GF-D8 (cell line): ENCODE measurements around the gene MCM6.
A peak's percentile ranks its signal among the peaks of the same experiment; 100 is the strongest.
"Not testable (repeated sequence)": the region's sequence is repeated elsewhere in the genome, so short reads cannot be mapped to it uniquely, and the experiment has no call there.

Experiments used
- DNase-seq: peaks from one replicate; lab custom pipeline; 2025; lab: John Stamatoyannopoulos, UW

MCM6 gene

GRCh38 chr2:135876066-135876711, at the start of gene MCM6:
Gene MCM6 (minus strand): TSS chr2:135876443. CDS start chr2:135876365, 78 bp downstream.
- peak; percentile 95 for DNase-seq

GRCh38 chr2:135925571-135925970, 49.3 kb upstream of the MCM6 start:
- DNase-seq, result no peak

GRCh38 chr2:135916207-135916606, 40.0 kb upstream of the MCM6 start:
- DNase-seq, result no peak

DNA sequence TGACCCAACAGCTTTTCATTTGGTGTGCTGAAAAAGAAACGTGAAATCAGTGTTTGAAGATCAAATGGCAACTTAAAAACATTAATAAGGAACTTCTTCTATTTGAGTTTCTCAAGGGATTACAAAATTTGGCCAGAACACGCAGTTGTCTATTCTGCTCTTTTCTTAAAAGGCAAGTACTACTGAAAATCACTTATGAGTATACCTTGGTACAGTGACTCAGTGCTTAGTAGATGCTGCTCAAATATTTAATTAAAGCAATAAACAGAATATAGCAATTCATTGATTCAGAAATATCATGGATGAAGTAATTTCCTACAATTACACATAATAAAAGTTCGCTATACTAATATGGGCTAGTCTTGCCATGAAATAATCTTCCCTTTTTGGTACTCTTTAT, 38.2 kb upstream of the MCM6 start:
- no peak for DNase-seq

DNA sequence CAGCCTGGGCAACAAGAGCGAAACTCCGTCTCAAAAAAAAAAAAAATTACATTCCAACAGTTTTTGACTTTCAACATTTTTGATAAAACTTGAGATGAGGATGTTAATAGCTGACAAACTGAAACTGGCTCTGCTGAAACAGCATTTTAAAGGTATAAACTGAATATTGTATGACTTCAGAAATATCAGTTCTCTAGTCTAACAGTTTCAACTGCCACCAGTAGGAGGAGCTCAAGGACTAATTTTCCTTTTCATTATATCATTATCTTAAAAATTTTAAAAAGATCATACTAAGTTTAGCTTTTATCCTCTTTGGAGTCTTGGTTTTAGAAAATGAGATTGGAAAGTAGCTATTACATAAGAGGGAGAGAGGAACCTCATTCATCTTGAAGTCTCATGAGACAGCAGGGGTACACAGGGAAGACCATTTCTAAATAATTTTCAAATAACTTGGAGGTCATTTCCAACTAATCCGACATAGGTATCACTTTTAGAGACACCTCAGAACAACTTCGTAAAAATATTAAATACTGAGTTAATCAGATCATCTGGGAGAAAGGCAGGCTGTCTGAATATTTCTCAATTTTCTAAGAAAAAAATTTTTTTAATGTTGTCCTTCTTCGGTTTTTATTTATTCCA, 37.6 kb upstream of the MCM6 start:
- peak; percentile 28 for DNase-seq

GRCh38 chr2:135909976-135910375, 33.7 kb upstream of the MCM6 start:
- DNase-seq, result no peak

GRCh38 chr2:135905679-135906078, 29.4 kb upstream of the MCM6 start:
- DNase-seq, result no peak

DNA sequence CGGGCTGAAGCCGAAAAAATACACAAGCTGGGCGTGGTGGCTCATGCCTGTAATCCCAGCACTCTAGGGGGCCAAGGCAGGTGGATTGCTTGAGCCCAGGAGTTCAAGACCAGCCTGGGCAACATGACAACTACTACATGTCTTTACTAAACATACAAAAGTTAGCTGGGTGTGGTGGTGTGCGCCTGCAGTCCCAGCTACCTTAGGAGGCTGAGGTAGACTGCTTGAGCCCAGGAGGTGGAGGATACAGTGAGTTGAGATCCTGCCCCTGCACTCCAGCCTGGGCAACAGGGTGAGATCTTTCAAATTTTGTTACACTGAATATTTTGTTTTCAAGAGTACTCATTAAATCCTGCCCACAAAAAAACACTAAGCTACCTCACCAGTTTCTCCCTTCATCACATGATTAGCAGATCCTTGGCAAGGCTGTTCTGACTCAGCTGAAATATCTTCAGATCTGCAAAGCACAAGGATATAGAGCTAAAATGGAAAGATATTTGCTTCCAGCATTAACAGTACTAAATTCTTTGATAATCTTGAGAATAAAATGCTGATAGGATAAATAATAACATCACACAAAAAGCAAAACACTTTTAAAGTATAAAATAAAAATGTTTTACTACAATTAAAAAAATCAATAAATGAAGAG, 28.2 kb upstream of the MCM6 start:
- no peak for DNase-seq

GRCh38 chr2:135903650-135904049, 27.4 kb upstream of the MCM6 start:
- DNase-seq, result no peak

- DNase-seq, result no peak
Measured at GRCh38 chr2:135899567-135899966, 23.3 kb upstream of the MCM6 start.

- no peak for DNase-seq
Measured at GRCh38 chr2:135898234-135898786, 22.1 kb upstream of the MCM6 start.

DNA sequence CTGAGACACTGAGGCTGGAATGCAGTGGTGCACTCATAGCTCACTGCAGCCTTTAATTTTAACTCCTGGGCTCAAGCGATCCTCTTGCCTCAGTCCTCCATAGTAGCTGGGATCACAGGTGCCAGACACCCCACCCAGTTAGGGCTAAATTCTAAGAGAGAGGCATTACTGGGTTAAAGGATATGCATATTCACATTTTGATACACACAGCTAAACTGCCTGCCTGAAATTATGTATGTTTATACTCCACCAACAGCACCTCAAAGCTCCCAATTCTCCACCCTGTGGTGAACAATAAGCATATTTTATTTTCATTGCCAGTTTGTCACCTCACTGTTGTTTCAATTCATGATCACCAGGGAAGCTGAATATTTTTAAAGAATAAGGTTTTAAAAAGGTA, 18.7 kb upstream of the MCM6 start:
- DNase-seq, result no peak

DNA sequence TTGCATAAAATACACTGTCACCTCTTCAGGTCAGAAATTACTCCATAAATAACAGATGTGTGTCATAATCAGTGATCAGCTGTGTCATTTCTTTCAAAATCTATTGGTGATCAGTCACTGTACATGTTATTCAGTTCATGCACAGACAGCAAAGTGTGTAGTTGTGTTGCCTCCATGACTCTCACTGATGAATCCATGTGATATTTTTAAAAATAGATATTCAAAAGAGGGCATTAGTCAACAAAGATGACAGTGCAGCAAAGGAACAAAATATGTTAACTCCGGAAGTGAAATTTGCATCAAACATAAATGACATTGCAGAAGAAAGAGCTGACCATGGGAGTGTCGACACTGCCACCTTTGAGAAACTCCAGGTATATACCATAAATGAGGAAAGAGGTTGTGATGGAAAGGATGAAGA, 17.1 kb upstream of the MCM6 start:
- no peak for DNase-seq

DNA sequence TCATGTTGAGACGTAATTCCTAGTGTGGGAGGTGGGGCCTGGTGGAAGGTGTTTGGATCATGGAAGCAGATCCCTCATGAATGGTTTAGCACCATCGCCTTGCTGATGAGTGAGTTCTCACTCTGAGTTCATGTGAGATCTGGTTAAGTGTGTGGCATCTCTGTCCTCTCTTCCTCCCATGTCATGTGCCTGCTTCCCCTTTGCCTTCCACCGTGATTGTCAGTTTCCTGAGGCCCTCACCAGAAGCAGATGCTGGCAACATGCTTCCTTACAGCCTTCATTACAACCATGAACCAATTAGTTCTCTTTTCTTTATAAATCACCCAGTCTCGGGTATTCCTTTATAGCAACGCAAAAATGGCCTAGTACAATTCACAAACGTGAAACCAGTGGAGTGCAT, 14.6 kb upstream of the MCM6 start:
- DNase-seq, result peak; percentile 24

- no peak for DNase-seq
Measured at GRCh38 chr2:135890149-135890548, 13.9 kb upstream of the MCM6 start.

GRCh38 chr2:135888587-135888986, 12.3 kb upstream of the MCM6 start:
- not testable (repeated sequence) for DNase-seq

DNA sequence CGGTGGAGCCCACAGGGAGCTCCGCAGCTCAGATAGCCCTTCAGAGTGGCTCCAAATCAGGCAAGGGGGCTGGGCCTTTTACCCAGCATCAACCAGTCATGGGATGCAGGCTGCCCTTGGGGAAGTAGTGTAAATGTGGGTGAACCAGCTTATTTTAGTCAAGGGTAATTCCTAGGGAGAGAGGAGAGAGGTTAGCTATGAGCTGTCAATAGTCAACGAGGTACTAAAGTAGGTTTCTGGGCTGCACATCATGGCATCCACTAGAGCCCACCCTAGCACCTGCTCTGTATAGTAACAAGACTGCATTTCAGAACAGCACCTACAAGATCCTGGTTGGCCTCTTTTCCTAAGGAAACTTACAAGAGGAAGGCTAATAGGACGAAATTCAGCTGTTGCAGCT, 9.5 kb upstream of the MCM6 start:
- no peak for DNase-seq

GRCh38 chr2:135882415-135882814, 6.2 kb upstream of the MCM6 start:
- no peak for DNase-seq

DNA sequence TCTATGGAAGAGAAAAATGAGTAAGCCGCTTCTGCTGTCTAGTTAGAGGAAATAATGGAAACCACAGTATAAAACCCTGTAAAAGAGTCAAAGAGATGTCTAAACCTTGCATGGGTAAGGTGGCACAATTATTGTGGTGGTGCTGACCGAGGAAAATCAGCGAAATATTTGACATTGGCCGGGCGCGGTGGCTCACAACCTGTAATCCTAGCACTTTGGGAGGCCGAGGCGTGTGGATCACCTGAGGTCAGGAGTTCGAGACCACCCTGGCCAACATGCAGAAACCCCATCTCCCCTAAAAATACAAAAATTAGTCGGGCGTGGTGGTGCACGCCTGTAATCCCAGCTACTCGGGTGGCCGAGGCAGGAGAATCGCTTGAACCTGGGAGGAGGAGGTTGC, 527 bp upstream of the MCM6 start:
- not testable (repeated sequence) for DNase-seq

- DNase-seq, result peak; percentile 48
Measured at GRCh38 chr2:135875491-135876065, 665 bp downstream of the MCM6 start.

DNA sequence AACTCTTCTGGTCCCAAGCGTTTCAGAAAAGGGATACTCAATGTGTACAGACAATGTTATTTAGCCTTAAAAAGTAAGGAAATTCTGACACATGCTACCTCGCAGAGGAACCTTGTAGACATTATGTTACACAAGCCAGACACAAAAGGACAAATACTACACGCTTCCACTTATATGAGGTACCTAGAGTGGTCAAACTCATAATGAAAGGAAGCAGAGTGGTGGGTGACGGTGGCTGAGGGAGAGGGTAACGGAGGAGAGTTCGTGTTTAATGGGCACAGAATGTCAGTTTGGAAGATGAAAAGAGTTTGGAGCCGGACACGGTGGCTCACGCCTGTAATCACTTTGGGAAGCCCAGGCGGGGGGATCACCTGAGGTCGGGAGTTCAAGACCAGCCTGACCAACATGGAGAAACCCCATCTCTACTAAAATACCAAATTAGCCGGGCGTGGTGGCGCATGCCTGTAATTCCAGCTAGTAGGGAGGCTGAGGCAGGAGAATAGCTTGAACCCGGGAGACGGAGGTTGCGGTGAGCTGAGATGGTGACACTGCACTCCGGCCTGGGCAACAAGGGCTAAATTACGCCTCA, 1.4 kb downstream of the MCM6 start:
- no peak for DNase-seq

GRCh38 chr2:135870571-135870970, 5.7 kb downstream of the MCM6 start:
- no peak for DNase-seq
